HG03460 (cell line): ENCODE measurements around the gene FFAR1.

ENCODE experiments used
- ATAC-seq: cut with Tn5 transposase; IDR thresholded peaks from one replicate; pipeline ENCODE4 v1.9.1; 2021; ENCODE audit not compliant: unreplicated experiment

The FFAR1 gene

DNA sequence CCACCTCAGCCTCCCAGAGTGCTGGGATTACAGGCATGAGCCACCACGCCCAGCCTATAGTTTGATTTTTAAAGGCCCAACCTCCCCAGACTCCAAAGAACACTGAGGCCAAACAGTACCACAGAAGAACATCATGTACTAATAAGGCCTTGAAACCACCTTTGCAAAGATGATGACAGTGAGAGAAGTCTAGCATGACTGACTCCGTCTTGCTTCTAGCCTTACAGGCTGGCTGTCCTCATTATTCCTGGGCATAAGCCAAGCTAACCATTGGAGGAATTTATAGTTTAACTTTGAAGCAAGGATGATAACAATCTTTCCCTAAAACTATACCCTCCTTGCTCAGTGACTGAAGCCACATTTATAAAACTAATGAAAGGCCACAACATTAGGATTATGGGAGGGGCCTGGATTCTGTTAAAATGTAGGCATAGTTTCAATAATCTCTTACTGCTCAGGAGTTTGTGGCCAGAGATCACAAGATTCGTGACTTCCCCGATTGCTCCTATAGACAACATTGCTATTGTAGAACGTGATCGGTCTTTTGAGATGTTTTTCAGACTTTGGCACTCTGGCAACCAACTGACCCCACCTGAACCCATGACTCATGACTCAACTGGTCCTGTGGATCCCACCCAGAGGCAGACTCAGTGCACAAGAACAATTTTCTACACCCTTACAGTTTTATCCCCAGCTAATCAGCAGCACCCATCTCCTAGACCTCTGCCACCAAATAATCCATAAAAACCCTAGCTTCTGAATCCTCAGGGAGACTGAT lies 40.8 kb downstream of the FFAR1 start:
- ATAC-seq = no peak

DNA sequence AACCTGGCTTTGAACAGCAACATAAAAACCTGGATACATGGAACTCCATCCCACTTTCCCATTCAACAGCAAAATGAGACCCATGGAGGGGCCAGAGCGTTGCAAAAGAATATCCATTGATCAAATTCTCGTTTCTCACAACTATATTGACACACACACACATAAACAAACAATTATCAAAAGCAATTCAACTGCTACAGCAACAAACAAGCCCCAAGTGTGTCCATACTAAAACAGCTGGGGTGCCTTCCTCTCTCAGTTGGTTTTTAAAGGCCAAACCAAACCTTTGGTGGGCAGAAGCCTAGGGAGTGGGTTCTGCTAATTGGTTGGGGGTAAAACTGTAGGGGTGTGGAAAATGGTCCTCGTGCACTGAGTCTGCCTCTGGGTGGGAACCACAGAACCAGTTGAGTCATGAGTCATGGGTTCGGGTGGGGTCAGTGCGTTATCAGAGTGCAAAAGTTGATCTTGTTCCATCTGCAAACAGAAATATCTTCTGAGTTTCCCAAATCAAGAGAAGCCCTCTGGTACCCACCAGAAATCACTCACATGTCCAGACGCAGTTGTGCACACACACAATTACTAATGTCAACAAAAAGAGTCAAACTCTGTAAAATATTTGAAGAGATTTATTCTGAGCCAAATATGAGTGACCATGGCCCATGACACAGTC lies 41.6 kb downstream of the FFAR1 start:
- no peak for ATAC-seq

- ATAC-seq = no peak
Measured at GRCh38 chr19:35392742-35393715, 45.3 kb downstream of the FFAR1 start.

DNA sequence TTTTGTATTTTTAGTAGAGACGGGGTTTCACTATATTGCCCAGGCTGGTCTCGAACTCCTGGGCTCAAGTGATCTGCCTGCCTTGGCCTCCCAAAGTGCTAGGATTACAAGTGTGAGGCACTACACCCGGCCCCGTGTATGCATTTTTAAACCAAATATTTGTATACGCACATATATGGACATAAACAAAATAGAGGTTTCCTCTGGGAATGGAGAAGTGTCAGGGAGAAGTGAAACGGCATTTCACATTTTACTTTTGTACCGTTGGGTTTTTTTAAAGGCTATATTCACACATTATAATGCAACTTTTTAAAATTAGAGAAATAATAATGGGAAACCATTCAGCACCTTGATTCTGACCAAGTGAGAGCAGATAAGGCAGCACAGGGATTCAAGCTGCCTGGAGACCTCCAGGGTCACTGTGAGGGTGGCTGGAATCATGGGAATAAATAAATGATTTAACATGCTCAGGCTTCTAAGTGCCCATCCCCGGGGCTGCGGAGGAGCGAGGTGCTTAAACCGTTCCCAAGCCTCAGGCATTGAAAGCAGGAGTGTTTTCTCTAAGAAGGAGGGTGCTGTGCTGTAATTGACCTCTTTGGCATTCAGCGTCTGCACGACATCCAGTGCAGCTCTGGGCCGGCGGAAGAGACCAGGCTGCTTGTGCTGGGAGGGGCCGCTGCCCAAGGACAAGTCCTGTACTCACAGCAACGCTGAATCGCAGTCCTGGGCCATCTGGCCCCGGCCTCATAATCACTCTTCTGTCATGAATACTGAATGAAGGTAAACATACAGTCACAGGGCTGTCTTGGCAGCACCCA lies 47.9 kb downstream of the FFAR1 start:
- no peak for ATAC-seq

GRCh38 chr19:35396240-35396885 lies 48.7 kb downstream of the FFAR1 start:
- no peak for ATAC-seq

DNA sequence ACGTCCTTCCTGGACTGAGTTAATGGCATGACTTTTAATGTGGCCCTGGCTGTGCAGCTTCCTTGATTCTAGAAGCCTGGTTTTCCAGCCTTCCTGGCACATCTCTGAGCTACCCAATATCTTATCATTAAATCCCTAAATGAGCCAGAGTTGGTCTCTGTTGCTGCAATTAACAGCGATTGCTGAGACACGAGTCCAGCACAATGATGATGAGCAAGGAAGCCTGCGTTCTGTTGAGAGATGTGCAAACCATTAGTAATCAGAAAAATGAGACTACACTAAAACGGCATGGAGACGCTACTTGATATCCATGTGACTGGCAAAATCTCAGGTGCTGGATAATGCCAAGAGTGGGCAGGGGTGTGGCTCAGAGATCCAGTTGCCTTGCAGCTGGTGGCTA lies 49.4 kb downstream of the FFAR1 start:
- ATAC-seq = no peak
